NCI-H128 (cell line): ENCODE measurements around the gene YPEL2.

ENCODE experiments used
- DNase-seq: peaks from one replicate; lab custom pipeline; 2025; ENCODE audit not compliant: unreplicated experiment; lab: John Stamatoyannopoulos, UW

YPEL2 gene

GRCh38 chr17:59428916-59429485 is 97.5 kb downstream of the YPEL2 start:
- DNase-seq: no peak

- DNase-seq: no peak
Observed at GRCh38 chr17:59431601-59432000, 100.1 kb downstream of the YPEL2 start.

GRCh38 chr17:59432657-59433056 is 101.2 kb downstream of the YPEL2 start:
- DNase-seq: no peak

GRCh38 chr17:59433586-59433985 is 102.1 kb downstream of the YPEL2 start:
- no peak for DNase-seq

DNA sequence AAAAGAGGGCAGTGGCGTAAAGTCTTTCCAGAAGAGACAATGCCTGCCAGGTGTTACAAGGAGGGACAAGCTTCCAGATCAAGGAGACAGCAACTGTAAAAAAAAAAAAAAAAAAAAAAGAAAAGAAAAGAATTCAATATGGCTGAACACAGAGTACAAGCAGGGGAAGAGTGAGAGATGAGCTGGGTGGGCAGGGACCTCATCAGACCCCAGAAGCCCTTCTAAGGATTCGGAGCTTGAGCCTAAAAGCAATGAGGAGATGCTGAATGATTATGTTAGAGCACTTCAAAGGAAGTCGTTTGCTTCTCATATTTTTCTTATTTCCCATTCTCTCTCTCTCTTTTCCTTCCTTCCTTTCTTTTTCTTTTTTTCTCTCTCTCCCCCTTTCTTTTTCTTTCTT is 103.0 kb downstream of the YPEL2 start:
- DNase-seq: no peak

DNA sequence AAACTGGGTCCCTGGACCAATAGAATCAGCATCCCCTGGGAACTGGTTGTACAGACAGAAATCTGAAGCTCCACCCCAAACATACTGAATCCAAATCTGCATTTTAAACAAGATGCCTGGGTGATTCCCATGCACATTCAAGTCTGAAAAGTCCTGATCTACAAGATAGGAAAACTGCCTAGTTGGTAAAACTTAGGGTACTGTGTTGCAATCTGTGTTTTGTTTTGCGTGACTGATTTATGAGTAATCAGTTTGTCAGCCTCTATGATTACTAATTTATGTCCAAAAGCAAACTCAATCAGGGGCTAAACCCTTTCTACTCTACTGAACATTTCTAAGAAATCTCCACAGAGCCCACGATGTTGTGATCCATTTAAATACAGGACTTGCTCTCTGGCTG is 103.8 kb downstream of the YPEL2 start:
- DNase-seq: no peak

DNA sequence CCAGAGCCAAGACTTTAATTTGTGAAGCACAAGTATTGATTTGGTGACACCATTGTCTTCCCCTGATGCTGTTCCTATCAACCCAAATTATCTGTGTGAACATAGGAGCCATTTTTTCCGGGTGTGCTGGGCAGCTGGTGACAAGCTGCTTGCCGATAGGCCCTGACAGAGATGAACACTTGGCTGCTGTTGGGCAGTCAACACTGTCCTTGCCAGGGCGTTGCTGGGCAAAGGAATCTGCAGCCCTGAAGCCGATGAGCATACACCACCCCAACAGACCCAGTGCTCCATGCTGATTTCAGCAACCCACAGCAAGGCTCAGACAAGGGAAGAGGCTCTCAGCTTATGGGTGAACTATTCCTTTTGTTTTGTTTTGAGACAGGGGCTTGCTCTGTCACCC is 105.4 kb downstream of the YPEL2 start:
- no peak for DNase-seq

GRCh38 chr17:59437791-59438281 is 106.4 kb downstream of the YPEL2 start:
- DNase-seq: no peak

DNA sequence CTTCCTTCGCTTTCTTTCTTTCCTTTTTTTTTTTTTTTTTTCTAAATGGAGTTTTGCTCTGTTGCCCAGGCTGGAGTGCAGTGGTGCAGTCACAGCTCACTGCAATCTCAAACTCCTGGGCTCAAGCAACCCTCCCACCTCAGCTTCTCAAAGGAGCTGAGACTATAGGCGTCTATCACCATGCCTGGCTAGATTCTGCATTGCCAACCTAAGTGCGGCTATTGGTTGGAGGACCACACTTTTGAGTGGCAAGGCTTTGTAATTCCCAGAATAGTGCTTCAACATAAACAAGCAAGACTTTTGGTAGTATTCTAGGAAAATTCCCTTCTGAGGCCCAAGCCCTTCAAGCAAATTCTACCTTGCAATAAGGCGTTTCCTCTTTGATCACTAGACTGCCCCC is 107.8 kb downstream of the YPEL2 start:
- no peak for DNase-seq

DNA sequence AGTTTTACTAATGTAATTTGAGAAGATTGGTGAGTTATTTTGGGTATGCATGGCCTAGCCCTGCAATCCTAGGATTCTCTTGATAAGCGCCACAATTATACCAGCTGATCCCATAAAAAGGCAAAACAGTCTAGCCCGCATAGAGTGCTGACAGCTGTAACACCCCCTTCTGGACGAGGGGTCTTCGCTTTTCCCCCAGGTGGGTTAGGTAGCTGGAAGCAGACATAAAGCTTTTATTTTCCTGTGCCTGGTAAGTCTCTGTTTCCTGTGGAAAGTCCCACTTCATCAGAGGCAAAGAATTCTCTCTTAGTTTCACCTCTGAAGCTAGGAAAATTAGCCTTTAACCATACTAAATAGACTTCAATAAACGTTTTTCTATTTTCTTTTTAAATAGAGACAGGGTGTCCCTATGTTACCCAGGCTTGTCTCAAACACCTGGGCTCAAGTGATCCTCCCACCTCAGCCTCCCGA is 108.3 kb downstream of the YPEL2 start:
- no peak for DNase-seq

GRCh38 chr17:59440757-59441463 is 109.5 kb downstream of the YPEL2 start:
- DNase-seq: peak; percentile 63

DNA sequence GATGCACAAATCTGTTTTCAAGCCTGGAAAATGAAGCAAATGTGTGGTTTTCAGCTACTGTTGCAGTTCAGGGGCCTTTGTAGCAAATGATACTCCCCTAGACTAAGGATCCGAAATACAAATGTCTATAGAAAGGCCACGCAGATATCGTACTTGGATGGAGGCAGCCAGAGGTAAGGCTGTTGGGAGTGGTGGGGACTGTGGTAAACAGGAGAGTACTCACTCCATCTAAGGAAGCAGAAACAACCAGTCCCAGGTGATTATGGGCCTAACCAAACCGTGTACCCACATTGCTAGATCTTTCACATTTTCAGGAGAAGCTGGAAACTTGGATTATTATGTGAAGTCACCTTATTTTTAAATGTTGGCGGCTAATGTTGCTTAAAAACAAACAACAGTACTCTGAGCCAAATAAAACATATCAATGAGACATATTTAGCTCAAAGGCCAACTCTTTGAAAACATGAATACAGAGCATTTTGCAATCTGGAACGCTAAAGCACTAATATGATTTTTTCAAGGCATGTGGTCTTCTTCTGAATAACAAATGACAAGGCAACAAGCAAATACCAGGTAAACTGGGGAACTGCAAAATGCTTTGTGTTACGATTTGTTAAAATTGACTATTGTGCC is 110.1 kb downstream of the YPEL2 start:
- DNase-seq: no peak

DNA sequence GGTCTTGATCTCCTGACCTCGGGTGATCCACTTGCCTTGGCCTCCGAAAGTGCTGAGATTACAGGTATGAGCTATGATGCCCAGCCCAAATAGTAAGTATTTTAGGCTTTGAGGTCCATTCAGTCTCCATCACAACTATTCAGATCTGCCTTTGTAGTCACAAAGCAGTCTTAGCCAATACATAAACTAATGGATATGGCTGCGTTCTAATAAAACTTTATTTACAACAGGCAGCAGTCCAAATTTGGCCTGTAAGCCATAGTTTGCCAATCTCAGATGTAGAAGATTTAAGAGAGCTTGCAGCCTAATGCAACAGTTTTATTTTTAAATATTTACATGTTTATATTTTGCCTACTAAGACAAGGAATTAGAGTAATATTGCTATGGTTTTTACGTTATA is 111.7 kb downstream of the YPEL2 start:
- DNase-seq: no peak
